D721Med (cell line): ENCODE measurements around the gene GALNT2.

Experiments used
- DNase-seq: peaks from one replicate; pipeline ENCODE4 v3.0.0; 2011; ENCODE audit warnings: low spot score; ENCODE audit not compliant: insufficient read length
- FAIRE-seq: peaks from 2 replicates; lab custom pipeline; 2011; peaks lifted over from hg19 to GRCh38; lab: Jason Lieb, UNC
- TF ChIP-seq, protein P1 (sequence below): IDR thresholded peaks from 2 replicates; pipeline ENCODE4 v1.5.1; 2012; ENCODE audit warnings: mild to moderate bottlenecking, control low read depth; ENCODE audit not compliant: insufficient read depth; ENCODE audit errors: missing control alignments

GALNT2 gene

GRCh38 chr1:230139741-230140140, 72.7 kb downstream of the GALNT2 start:
- TF ChIP-seq, protein P1, sequence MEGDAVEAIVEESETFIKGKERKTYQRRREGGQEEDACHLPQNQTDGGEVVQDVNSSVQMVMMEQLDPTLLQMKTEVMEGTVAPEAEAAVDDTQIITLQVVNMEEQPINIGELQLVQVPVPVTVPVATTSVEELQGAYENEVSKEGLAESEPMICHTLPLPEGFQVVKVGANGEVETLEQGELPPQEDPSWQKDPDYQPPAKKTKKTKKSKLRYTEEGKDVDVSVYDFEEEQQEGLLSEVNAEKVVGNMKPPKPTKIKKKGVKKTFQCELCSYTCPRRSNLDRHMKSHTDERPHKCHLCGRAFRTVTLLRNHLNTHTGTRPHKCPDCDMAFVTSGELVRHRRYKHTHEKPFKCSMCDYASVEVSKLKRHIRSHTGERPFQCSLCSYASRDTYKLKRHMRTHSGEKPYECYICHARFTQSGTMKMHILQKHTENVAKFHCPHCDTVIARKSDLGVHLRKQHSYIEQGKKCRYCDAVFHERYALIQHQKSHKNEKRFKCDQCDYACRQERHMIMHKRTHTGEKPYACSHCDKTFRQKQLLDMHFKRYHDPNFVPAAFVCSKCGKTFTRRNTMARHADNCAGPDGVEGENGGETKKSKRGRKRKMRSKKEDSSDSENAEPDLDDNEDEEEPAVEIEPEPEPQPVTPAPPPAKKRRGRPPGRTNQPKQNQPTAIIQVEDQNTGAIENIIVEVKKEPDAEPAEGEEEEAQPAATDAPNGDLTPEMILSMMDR: no peak
- FAIRE-seq (no peak), DNase-seq (no peak)

GRCh38 chr1:230140221-230141020, 73.4 kb downstream of the GALNT2 start:
- DNase-seq (no peak), FAIRE-seq (no peak)
- TF ChIP-seq, protein P1: no peak

- FAIRE-seq: no peak
- TF ChIP-seq, protein P1: no peak
- DNase-seq: no peak
Observed at GRCh38 chr1:230141021-230141648, 74.1 kb downstream of the GALNT2 start.

- no peak for FAIRE-seq
- DNase-seq: no peak
- TF ChIP-seq, protein P1: no peak
Observed at GRCh38 chr1:230141797-230142607, 75.0 kb downstream of the GALNT2 start.

DNA sequence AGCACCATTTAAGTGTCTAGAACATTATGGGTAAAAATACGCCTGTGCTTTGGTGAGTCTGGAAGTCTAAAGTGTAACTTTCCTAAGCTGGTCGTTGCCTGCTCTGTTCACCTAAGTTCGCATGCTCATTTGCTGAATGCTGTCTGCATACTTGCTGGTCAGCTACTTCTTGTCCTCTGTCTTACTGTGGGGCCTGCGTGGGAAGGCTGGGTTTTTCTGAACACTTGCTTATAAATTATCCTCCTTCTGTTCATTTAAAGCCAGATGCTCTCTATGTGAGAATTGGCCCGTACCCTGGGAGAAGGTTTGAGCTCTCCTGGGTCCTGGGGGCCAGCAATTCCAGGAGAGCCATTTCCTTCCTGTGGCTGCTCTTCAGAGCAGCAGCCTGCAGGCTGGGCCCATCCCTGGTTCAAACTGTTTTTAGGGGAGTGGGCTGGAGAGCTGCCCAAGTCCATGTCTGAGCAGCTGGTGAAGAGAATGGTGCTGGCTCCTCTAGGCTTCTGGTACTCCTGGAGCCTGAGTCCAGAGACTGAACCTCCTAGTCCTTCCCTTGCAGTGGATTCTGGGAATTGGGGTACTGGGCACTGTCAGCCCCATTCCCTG, 75.7 kb downstream of the GALNT2 start:
- no peak for FAIRE-seq
- no peak for DNase-seq
- TF ChIP-seq, protein P1: no peak

- TF ChIP-seq, protein P1: no peak
- FAIRE-seq (no peak), DNase-seq (no peak)
Observed at GRCh38 chr1:230143534-230143933, 76.5 kb downstream of the GALNT2 start.
